Trophoblast cell (in vitro differentiated cells and primary cell): ENCODE results near the gene AGBL4.
A peak's percentile ranks its signal among the peaks of the same experiment; 100 is the strongest.

Source experiments
- DNase-seq, 2 donors: peaks; one replicate each; pipeline ENCODE4 v3.0.0-alpha.2; 2016
- H2AFZ ChIP-seq: 2 replicates; pipeline ENCODE4 v1.6.1; 2013; ENCODE audit warnings: low read length, moderate library complexity, mild to moderate bottlenecking; ENCODE audit not compliant: insufficient read depth, poor library complexity
- H2AK5ac ChIP-seq: 2 replicates; pipeline ENCODE4 v1.6.1; 2013; ENCODE audit warnings: mild to moderate bottlenecking, low read length
- H2BK120ac ChIP-seq: 2 replicates; pipeline ENCODE4 v1.6.1; 2013; ENCODE audit warnings: low read length, mild to moderate bottlenecking, moderate library complexity; ENCODE audit not compliant: insufficient read depth, poor library complexity
- H2BK12ac ChIP-seq: 2 replicates; pipeline ENCODE4 v1.6.1; 2013; ENCODE audit warnings: mild to moderate bottlenecking, low read length, moderate library complexity
- H2BK5ac ChIP-seq: 2 replicates; pipeline ENCODE4 v1.6.1; 2013; ENCODE audit warnings: low read length, low read depth, moderate library complexity, mild to moderate bottlenecking; ENCODE audit not compliant: poor library complexity
- H3K14ac ChIP-seq: 2 replicates; pipeline ENCODE4 v1.6.1; 2013; ENCODE audit warnings: mild to moderate bottlenecking, low read length
- H3K18ac ChIP-seq: 2 replicates; pipeline ENCODE4 v1.6.1; 2013; ENCODE audit warnings: mild to moderate bottlenecking, low read length
- H3K23ac ChIP-seq: 2 replicates; pipeline ENCODE4 v1.6.1; 2013; ENCODE audit warnings: low read length
- H3K27ac ChIP-seq: 2 replicates; pipeline ENCODE4 v1.5.1; 2013; ENCODE audit warnings: low read depth, mild to moderate bottlenecking, inconsistent platforms, low read length, moderate library complexity
- H3K27me3 ChIP-seq: 2 replicates; pipeline ENCODE4 v1.6.1; 2013; ENCODE audit warnings: inconsistent platforms, mild to moderate bottlenecking, low read length, moderate library complexity; ENCODE audit not compliant: insufficient read depth
- H3K36me3 ChIP-seq, 2 experiments: 1 replicate in 1 of 2; 2 replicates in 1 of 2; pipeline ENCODE4 v1.6.1; 2013; ENCODE audit warnings: low read length in 2 of 2, mild to moderate bottlenecking in 2 of 2, moderate library complexity in 1 of 2; ENCODE audit not compliant: insufficient read depth in 2 of 2, control insufficient read depth in 1 of 2
- H3K4ac ChIP-seq: 2 replicates; pipeline ENCODE4 v1.6.1; 2013; ENCODE audit warnings: low read depth, mild to moderate bottlenecking, low read length, moderate library complexity
- H3K4me1 ChIP-seq, 2 experiments: 1 replicate in 1 of 2; 2 replicates in 1 of 2; pipeline ENCODE4 v1.6.1; 2013; ENCODE audit warnings: low read length in 2 of 2, mild to moderate bottlenecking in 2 of 2, moderate library complexity in 1 of 2; ENCODE audit not compliant: insufficient read depth in 2 of 2, control insufficient read depth in 1 of 2
- H3K4me2 ChIP-seq: 2 replicates; pipeline ENCODE4 v1.6.1; 2013; ENCODE audit warnings: inconsistent platforms, mild to moderate bottlenecking, low read length, moderate library complexity
- H3K4me3 ChIP-seq: 2 replicates; pipeline ENCODE4 v1.5.1; 2013; ENCODE audit warnings: mild to moderate bottlenecking, low read depth, low read length, inconsistent platforms
- H3K79me1 ChIP-seq: one replicate; pipeline ENCODE4 v1.6.1; 2013; ENCODE audit warnings: low read length
- H3K79me2 ChIP-seq: 2 replicates; pipeline ENCODE4 v1.6.1; 2013; ENCODE audit warnings: low read length, mild to moderate bottlenecking; ENCODE audit not compliant: control insufficient read depth, insufficient read depth, poor library complexity
- H3K9ac ChIP-seq: 2 replicates; pipeline ENCODE4 v1.6.1; 2013; ENCODE audit warnings: mild to moderate bottlenecking, low read length
- H3K9me3 ChIP-seq: 2 replicates; pipeline ENCODE4 v1.6.1; 2013; ENCODE audit warnings: low read depth, mild to moderate bottlenecking, control low read depth, inconsistent platforms, low read length; ENCODE audit not compliant: insufficient read depth
- H4K12ac ChIP-seq: 2 replicates; pipeline ENCODE4 v1.6.1; 2013; ENCODE audit warnings: low read depth, mild to moderate bottlenecking, low read length, moderate library complexity
- H4K8ac ChIP-seq: 2 replicates; pipeline ENCODE4 v1.6.1; 2013; ENCODE audit warnings: low read depth, mild to moderate bottlenecking, low read length, moderate library complexity
- H4K91ac ChIP-seq: one replicate; pipeline ENCODE4 v1.6.1; 2013; ENCODE audit warnings: low read depth, mild to moderate bottlenecking, low read length, moderate library complexity
- WGBS: extraction: QIAGEN DNeasy Blood & Tissue Kit; methylation state at CpG from one replicate; pipeline ENCODE4 v1.1.7; 2013; ENCODE audit warnings: missing lambda C conversion rate; ENCODE audit not compliant: insufficient read length, insufficient coverage; ENCODE audit errors: extremely low coverage; 5-methylcytosine and 5-hydroxymethylcytosine counted together

The AGBL4 gene

GRCh38 chr1:48903291-48903690 lies 1120.5 kb downstream of the AGBL4 start:
- Histone ChIP-seq H3K79me1 (no peaks in the 10 kb centered on the region), H3K14ac (no peak overlapping the region)
- no CpG with 5 or more reads among the region's 1 CpG for WGBS

DNA sequence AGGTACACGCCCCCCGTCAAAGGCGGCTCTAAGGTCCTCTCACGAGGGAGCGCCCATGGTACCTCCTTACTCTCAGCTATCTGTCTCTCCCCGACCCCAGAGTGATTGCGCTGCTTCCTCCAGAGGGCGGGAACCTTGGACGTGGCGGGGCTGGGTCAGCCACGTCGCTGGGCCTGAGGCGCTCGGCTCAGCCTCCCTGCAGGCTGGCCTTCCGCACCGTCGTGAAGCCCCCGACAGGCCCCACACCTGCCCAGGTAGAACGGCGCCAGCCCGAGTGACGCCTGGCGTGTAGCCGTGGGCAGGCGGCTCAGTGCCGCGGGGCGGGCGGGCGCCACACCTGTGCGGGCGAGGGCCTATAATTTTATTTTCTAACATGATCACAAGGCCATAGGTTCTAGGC lies 1124.9 kb downstream of the AGBL4 start:
- no peaks in the 10 kb centered on the region for H3K9me3 ChIP-seq
- H2BK12ac ChIP-seq, result no peak overlapping the region
- H2AK5ac ChIP-seq, result no peak overlapping the region
- H2BK120ac ChIP-seq, result no peak overlapping the region
- H4K8ac ChIP-seq, result no peak overlapping the region
- no peak for DNase-seq
- H3K9ac ChIP-seq, result no peak overlapping the region
- no peak overlapping the region for H2AFZ ChIP-seq
- H4K12ac ChIP-seq, result no peak overlapping the region
- no CpG with 5 or more reads among the region's 32 CpGs for WGBS
- H3K18ac ChIP-seq, result no peak overlapping the region
- no peaks in the 10 kb centered on the region for H3K4me1 ChIP-seq
- H3K36me3 ChIP-seq, result no peaks in the 10 kb centered on the region
- H3K4me3 ChIP-seq, result no peak overlapping the region
- H3K27me3 ChIP-seq, result no peaks in the 10 kb centered on the region
- no peak overlapping the region for H3K23ac ChIP-seq
- no peak overlapping the region for H4K91ac ChIP-seq
- H3K14ac ChIP-seq, result no peak overlapping the region
- no peak overlapping the region for H3K4me2 ChIP-seq
- no peak overlapping the region for H3K27ac ChIP-seq
- no peaks in the 10 kb centered on the region for H3K79me1 ChIP-seq
- no peak overlapping the region for H2BK5ac ChIP-seq
- no peaks in the 10 kb centered on the region for H3K79me2 ChIP-seq
- H3K4ac ChIP-seq, result no peak overlapping the region

More at GRCh38 chr1:48903291-48903690, 1120.5 kb downstream of the AGBL4 start:
- no peak overlapping the region for H3K9ac ChIP-seq
- no peaks in the 10 kb centered on the region for H3K36me3 ChIP-seq
- H4K91ac ChIP-seq, result no peak overlapping the region
- no peaks in the 10 kb centered on the region for H3K9me3 ChIP-seq
- H3K27me3 ChIP-seq, result no peaks in the 10 kb centered on the region
- no peak for DNase-seq
- no peak overlapping the region for H2BK12ac ChIP-seq
- no peaks in the 10 kb centered on the region for H3K79me2 ChIP-seq
- H3K4me3 ChIP-seq, result no peak overlapping the region
- no peak overlapping the region for H2BK5ac ChIP-seq
- no peak overlapping the region for H3K4me2 ChIP-seq
- no peak overlapping the region for H2BK120ac ChIP-seq
- H3K4me1 ChIP-seq, result no peaks in the 10 kb centered on the region
- H2AFZ ChIP-seq, result no peak overlapping the region
- H3K18ac ChIP-seq, result no peak overlapping the region
- H2AK5ac ChIP-seq, result no peak overlapping the region
- H3K23ac ChIP-seq, result no peak overlapping the region
- H3K4ac ChIP-seq, result no peak overlapping the region
- H4K12ac ChIP-seq, result no peak overlapping the region
- no peak overlapping the region for H3K27ac ChIP-seq
- H4K8ac ChIP-seq, result no peak overlapping the region

GRCh38 chr1:48889615-48890014 lies 1134.1 kb downstream of the AGBL4 start:
- Histone ChIP-seq H3K23ac (no peak overlapping the region), H3K4me1 (peaks cover 0 to 3% of the 10 kb centered on the region in 2 experiments), H3K4me3 (no peak overlapping the region), H2BK5ac (no peak overlapping the region), H3K36me3 (no peaks in the 10 kb centered on the region), H3K9ac (no peak overlapping the region), H3K79me1 (no peaks in the 10 kb centered on the region), H2AFZ (no peak overlapping the region), H3K27ac (no peak overlapping the region), H4K8ac (no peak overlapping the region), H3K18ac (no peak overlapping the region), H2BK120ac (no peak overlapping the region), H3K79me2 (no peaks in the 10 kb centered on the region), H3K4ac (no peak overlapping the region), H4K91ac (no peak overlapping the region), H3K14ac (no peak overlapping the region), H3K9me3 (no peaks in the 10 kb centered on the region), H3K4me2 (no peak overlapping the region), H4K12ac (no peak overlapping the region), H2BK12ac (no peak overlapping the region), H2AK5ac (no peak overlapping the region), H3K27me3 (no peaks in the 10 kb centered on the region)
- no peak for DNase-seq
- WGBS, result no CpG with 5 or more reads among the region's 3 CpGs

GRCh38 chr1:48889082-48889481 lies 1134.7 kb downstream of the AGBL4 start:
- no peak overlapping the region for H3K9ac ChIP-seq
- no peak overlapping the region for H4K8ac ChIP-seq
- H3K9me3 ChIP-seq, result no peaks in the 10 kb centered on the region
- no peaks in the 10 kb centered on the region for H3K79me2 ChIP-seq
- no peak overlapping the region for H3K14ac ChIP-seq
- no peak overlapping the region for H2AK5ac ChIP-seq
- H3K4me3 ChIP-seq, result no peak overlapping the region
- no peak overlapping the region for H2BK5ac ChIP-seq
- no CpG with 5 or more reads among the region's 4 CpGs for WGBS
- H3K27ac ChIP-seq, result no peak overlapping the region
- no peak overlapping the region for H2AFZ ChIP-seq
- no peaks in the 10 kb centered on the region for H3K36me3 ChIP-seq
- H3K23ac ChIP-seq, result no peak overlapping the region
- no peak overlapping the region for H2BK120ac ChIP-seq
- H3K4me1 ChIP-seq, result peaks cover 0 to 3% of the 10 kb centered on the region in 2 experiments
- no peak overlapping the region for H3K4me2 ChIP-seq
- H3K18ac ChIP-seq, result no peak overlapping the region
- H3K79me1 ChIP-seq, result no peaks in the 10 kb centered on the region
- H4K12ac ChIP-seq, result no peak overlapping the region
- no peak overlapping the region for H2BK12ac ChIP-seq
- H4K91ac ChIP-seq, result no peak overlapping the region
- H3K4ac ChIP-seq, result no peak overlapping the region
- H3K27me3 ChIP-seq, result no peaks in the 10 kb centered on the region
- DNase-seq, result peak in 1 of 2 donors; percentile 26
